EH (cell line): ENCODE measurements around the gene CSMD2.
"Not testable (repeated sequence)": the region's sequence is repeated elsewhere in the genome, so short reads cannot be mapped to it uniquely, and the experiment has no call there.

ENCODE experiments used
- DNase-seq: peaks from one replicate; pipeline ENCODE4 v3.0.0-alpha.2; 2015; ENCODE audit warnings: low read depth

CSMD2 gene

GRCh38 chr1:34108269-34108668, 56.8 kb downstream of the CSMD2 start:
- peak; percentile 7 for DNase-seq

GRCh38 chr1:34101151-34101550, 63.9 kb downstream of the CSMD2 start:
- DNase-seq: peak; percentile 86

GRCh38 chr1:34100332-34100731, 64.7 kb downstream of the CSMD2 start:
- no peak for DNase-seq

- not testable (repeated sequence) for DNase-seq
Observed at GRCh38 chr1:34092399-34092798, 72.6 kb downstream of the CSMD2 start.

- DNase-seq: no peak
Observed at GRCh38 chr1:34089731-34090130, 75.3 kb downstream of the CSMD2 start.

- no peak for DNase-seq
Observed at GRCh38 chr1:34087986-34088385, 77.0 kb downstream of the CSMD2 start.

GRCh38 chr1:34086561-34086960, 78.5 kb downstream of the CSMD2 start:
- no peak for DNase-seq

GRCh38 chr1:34083974-34084373, 81.1 kb downstream of the CSMD2 start:
- DNase-seq: no peak

- not testable (repeated sequence) for DNase-seq
Observed at GRCh38 chr1:34082085-34082670, 82.9 kb downstream of the CSMD2 start.

- DNase-seq: no peak
Observed at GRCh38 chr1:34078383-34078782, 86.6 kb downstream of the CSMD2 start.

GRCh38 chr1:34075576-34075975, 89.5 kb downstream of the CSMD2 start:
- DNase-seq: no peak

- DNase-seq: no peak
Observed at GRCh38 chr1:34073028-34073695, 91.9 kb downstream of the CSMD2 start.

GRCh38 chr1:34070201-34070836, 94.7 kb downstream of the CSMD2 start:
- DNase-seq: no peak

- DNase-seq: peak; percentile 84
Observed at GRCh38 chr1:34066981-34067603, 97.9 kb downstream of the CSMD2 start.

- peak; percentile 45 for DNase-seq
Observed at GRCh38 chr1:34066166-34066565, 98.9 kb downstream of the CSMD2 start.

GRCh38 chr1:34065498-34065897, 99.5 kb downstream of the CSMD2 start:
- no peak for DNase-seq

GRCh38 chr1:34060901-34061415, 104.1 kb downstream of the CSMD2 start:
- DNase-seq: no peak

- no peak for DNase-seq
Observed at GRCh38 chr1:34060187-34060730, 104.8 kb downstream of the CSMD2 start.

GRCh38 chr1:34057347-34058130, 107.5 kb downstream of the CSMD2 start:
- no peak for DNase-seq

GRCh38 chr1:34055818-34056217, 109.2 kb downstream of the CSMD2 start:
- DNase-seq: no peak

- DNase-seq: no peak
Observed at GRCh38 chr1:34054920-34055319, 110.1 kb downstream of the CSMD2 start.

GRCh38 chr1:34053660-34054059, 111.4 kb downstream of the CSMD2 start:
- no peak for DNase-seq
